SK-N-MC (cell line): Measurements from ENCODE around the gene DMRT3.
A peak's percentile ranks its signal among the peaks of the same experiment; 100 is the strongest.

ENCODE experiments used
- DNase-seq: peaks from one replicate; pipeline ENCODE4 v3.0.0-alpha.2; 2011; ENCODE audit warnings: low read depth, low spot score
- H3K27ac ChIP-seq: fragments of 200-600 bp; sonication (generic); 2 replicates; pipeline ENCODE4 v1.5.1; 2016; ENCODE audit warnings: mixed run types
- H3K36me3 ChIP-seq: fragments of 200-600 bp; sonication (generic); 2 replicates; pipeline ENCODE4 v1.6.1; 2017; ENCODE audit warnings: antibody characterized with exemption, low read length, mixed read lengths; ENCODE audit not compliant: insufficient read depth
- H3K4me3 ChIP-seq: fragments of 200-600 bp; sonication (generic); 2 replicates; pipeline ENCODE4 v1.5.1; 2016
- H3K9ac ChIP-seq: fragments of 200-600 bp; sonication (generic); 2 replicates; pipeline ENCODE4 v1.8.0; 2017; ENCODE audit warnings: mixed run types, mixed read lengths; ENCODE audit not compliant: insufficient read length
- H3K9me3 ChIP-seq: fragments of 200-600 bp; sonication (generic); 2 replicates; pipeline ENCODE4 v1.6.1; 2017; ENCODE audit warnings: low read depth, mild to moderate bottlenecking, antibody characterized with exemption, low read length, moderate library complexity, mixed read lengths
- EZH2 ChIP-seq: fragments of 200-600 bp; sonication (generic); IDR thresholded peaks from one replicate; pipeline ENCODE4 v1.6.1; 2017; ENCODE audit warnings: antibody characterized with exemption
- FOXP2 ChIP-seq: optimal IDR thresholded peaks from 2 replicates; pipeline ENCODE3; 2011; ENCODE audit warnings: mild to moderate bottlenecking, moderate library complexity; ENCODE audit not compliant: insufficient read depth; ENCODE audit errors: extremely low read length, control extremely low read depth
- POLR2AphosphoS5 ChIP-seq: IDR thresholded peaks from 2 replicates; pipeline ENCODE4 v1.6.1; 2012; ENCODE audit warnings: mild to moderate bottlenecking, low read depth, low read length, borderline replicate concordance

The DMRT3 gene

GRCh38 chr9:1005043-1005667 lies 28.7 kb downstream of the DMRT3 start:
- no peak for DNase-seq
- Histone ChIP-seq H3K9ac (no peak overlapping the region), H3K36me3 (no peaks in the 10 kb centered on the region), H3K4me3 (no peak overlapping the region), H3K9me3 (no peaks in the 10 kb centered on the region), H3K27ac (no peak overlapping the region)
- TF ChIP-seq FOXP2 (no peak), EZH2 (no peak), POLR2AphosphoS5 (no peak)

GRCh38 chr9:1007312-1007711 lies 30.9 kb downstream of the DMRT3 start:
- H3K9me3 ChIP-seq = no peaks in the 10 kb centered on the region
- no peak overlapping the region for H3K9ac ChIP-seq
- H3K36me3 ChIP-seq = no peaks in the 10 kb centered on the region
- no peak overlapping the region for H3K27ac ChIP-seq
- no peak overlapping the region for H3K4me3 ChIP-seq
- DNase-seq = no peak
- TF ChIP-seq EZH2 (no peak), POLR2AphosphoS5 (no peak), FOXP2 (no peak)

DNA sequence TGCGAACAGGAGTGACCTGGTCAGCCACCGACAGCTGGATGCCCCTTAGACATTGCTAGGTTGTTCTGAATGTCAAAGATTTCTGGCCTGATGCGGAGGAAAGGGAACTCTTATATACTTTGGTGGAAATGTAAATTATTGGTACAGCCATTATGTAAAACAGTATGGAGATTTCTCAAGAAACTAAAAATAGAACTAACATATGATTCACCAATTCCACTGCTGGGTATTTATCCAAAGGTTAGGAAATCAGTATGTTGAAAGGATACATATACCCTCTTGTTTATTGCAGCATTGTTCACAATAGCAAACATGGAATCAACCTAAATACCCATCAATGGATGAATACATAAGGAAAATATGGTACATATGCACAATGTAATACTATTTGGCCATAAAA lies 31.8 kb downstream of the DMRT3 start:
- no peak overlapping the region for H3K27ac ChIP-seq
- no peaks in the 10 kb centered on the region for H3K36me3 ChIP-seq
- no peak overlapping the region for H3K9ac ChIP-seq
- TF ChIP-seq POLR2AphosphoS5 (no peak), EZH2 (no peak), FOXP2 (no peak)
- no peak overlapping the region for H3K4me3 ChIP-seq
- DNase-seq = no peak
- H3K9me3 ChIP-seq = no peaks in the 10 kb centered on the region

- no peak overlapping the region for H3K27ac ChIP-seq
- H3K9me3 ChIP-seq = no peaks in the 10 kb centered on the region
- H3K4me3 ChIP-seq = no peak overlapping the region
- TF ChIP-seq POLR2AphosphoS5 (no peak), FOXP2 (peak; percentile 81), EZH2 (no peak)
- no peaks in the 10 kb centered on the region for H3K36me3 ChIP-seq
- H3K9ac ChIP-seq = no peak overlapping the region
- DNase-seq = peak; percentile 39
Observed at GRCh38 chr9:1009101-1009707, 32.7 kb downstream of the DMRT3 start.

DNA sequence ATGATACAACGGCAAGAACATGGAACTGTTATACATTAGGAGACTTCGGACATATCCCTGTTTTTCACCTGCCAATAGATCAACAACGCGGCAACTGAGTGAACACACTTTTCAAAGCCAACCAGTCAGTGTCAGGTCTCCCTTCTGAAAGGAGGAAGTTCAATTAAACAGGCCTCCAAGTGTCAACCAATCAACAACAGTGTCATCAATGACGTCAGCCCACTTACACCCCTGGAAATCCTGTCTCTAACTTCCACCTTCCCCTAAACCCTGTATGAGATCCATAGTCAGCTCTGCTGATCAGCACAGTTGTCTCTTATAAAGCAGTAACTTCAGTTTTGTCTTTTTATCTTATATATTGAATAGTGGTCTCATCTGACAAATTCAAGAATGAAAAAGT lies 36.6 kb downstream of the DMRT3 start:
- Histone ChIP-seq H3K27ac (no peak overlapping the region), H3K9me3 (no peaks in the 10 kb centered on the region), H3K36me3 (no peaks in the 10 kb centered on the region), H3K4me3 (no peak overlapping the region), H3K9ac (no peak overlapping the region)
- no peak for DNase-seq
- TF ChIP-seq EZH2 (no peak), POLR2AphosphoS5 (no peak), FOXP2 (no peak)

GRCh38 chr9:1014225-1014624 lies 37.8 kb downstream of the DMRT3 start:
- Histone ChIP-seq H3K9me3 (no peaks in the 10 kb centered on the region), H3K36me3 (no peaks in the 10 kb centered on the region), H3K9ac (no peak overlapping the region), H3K27ac (no peak overlapping the region), H3K4me3 (no peak overlapping the region)
- no peak for TF ChIP-seq FOXP2
- no peak for DNase-seq

- Histone ChIP-seq H3K36me3 (no peaks in the 10 kb centered on the region), H3K4me3 (no peak overlapping the region), H3K9me3 (no peaks in the 10 kb centered on the region), H3K27ac (no peak overlapping the region), H3K9ac (no peak overlapping the region)
- TF ChIP-seq EZH2 = no peak
- DNase-seq = no peak
Observed at GRCh38 chr9:1014640-1015039, 38.2 kb downstream of the DMRT3 start.

DNA sequence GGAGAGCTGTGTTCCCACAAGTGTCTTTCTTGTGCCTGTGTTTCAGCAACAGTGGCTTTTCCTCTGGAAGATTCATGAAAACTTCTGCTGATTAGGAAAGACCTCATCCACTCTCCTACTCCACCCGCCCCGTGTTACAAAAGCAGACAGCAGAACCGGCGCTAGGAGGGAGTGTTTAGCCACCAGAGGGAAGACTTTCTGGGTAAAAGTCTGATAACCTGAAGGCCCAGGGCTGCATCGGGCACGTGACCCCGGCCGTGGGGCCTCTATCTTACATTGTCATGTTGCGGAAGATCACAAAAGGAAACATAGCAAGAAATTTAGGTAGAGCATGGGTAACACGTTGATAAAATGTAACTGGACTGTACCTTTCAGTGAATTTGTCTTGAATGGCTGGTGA lies 41.7 kb downstream of the DMRT3 start:
- TF ChIP-seq POLR2AphosphoS5 (no peak), FOXP2 (no peak), EZH2 (no peak)

GRCh38 chr9:1024112-1024511 lies 47.7 kb downstream of the DMRT3 start:
- Histone ChIP-seq H3K9me3 (no peaks in the 10 kb centered on the region), H3K27ac (no peak overlapping the region), H3K9ac (no peak overlapping the region), H3K4me3 (no peak overlapping the region), H3K36me3 (no peaks in the 10 kb centered on the region)
- no peak for TF ChIP-seq POLR2AphosphoS5
- no peak for TF ChIP-seq EZH2
- TF ChIP-seq FOXP2 = no peak
- no peak for DNase-seq

More for the DNA sequence above, 41.7 kb downstream of the DMRT3 start:
- no peak overlapping the region for H3K9ac ChIP-seq
- no peaks in the 10 kb centered on the region for H3K36me3 ChIP-seq
- H3K9me3 ChIP-seq = no peaks in the 10 kb centered on the region
- H3K4me3 ChIP-seq = no peak overlapping the region
- DNase-seq = no peak
- no peak overlapping the region for H3K27ac ChIP-seq
